ACHN (cell line): ENCODE results near the gene MTSS2.

Source experiments
- DNase-seq: peaks from one replicate; pipeline ENCODE4 v3.0.0-alpha.2; 2015
- in situ Hi-C: cut with HindIII; loops from 2 replicates; pipeline ENCODE4 v1.10.0; 2017; ENCODE audit warnings: low sequenced_read_pairs, low pct_ligation_motif_present, low pct_unique_long_range_greater_than_20kb

The MTSS2 gene

DNA sequence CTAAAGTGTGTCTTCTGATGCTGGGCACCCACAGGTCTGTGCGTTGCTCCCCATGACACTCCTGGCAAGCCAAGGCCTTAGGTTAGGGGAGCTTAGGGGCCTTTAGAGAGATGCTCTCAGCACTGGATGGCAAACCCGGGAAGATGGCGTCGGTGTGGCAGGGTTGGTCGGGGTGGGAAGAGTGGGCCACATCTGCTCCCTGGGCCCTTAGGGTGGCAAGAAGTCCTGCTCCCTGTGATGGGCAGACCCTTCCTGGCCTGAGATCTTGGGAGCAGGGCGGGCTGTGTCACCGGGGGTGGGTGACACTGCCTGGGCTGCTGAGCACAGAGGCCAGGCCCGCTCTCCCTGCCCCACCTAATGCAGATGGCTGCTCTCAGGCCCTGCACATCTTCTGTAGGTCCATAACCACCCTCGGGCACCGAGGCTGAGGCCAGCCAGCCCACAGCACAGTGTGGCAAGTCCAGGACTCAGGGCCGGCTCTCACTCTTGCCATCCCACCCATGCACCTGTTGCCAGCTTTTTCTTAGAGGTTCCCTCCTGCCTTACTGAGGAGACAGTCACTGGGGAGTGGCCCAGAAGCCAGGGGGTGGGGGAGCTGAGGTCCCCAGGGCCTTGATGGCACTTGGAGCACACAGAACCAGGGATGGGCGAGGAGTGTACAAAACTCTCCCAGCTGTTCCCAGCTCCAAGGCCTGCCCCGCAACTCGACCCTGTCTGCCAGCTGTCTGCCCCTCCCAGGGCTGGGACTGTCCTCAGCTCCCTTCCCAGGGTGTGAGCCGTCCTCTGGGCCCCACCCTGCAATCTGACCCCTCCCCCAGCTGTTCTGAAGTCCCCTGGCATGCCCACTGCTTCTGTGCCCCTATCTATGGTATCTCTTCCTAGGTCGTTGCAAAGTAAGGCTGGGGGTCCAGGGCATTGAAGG lies 4.4 kb upstream of the MTSS2 start:
- in situ Hi-C loops: no loop called here
- no peak for DNase-seq

GRCh38 chr16:70689035-70689969 lies 3.4 kb upstream of the MTSS2 start:
- DNase-seq: no peak
- in situ Hi-C loops: no loop called here

DNA sequence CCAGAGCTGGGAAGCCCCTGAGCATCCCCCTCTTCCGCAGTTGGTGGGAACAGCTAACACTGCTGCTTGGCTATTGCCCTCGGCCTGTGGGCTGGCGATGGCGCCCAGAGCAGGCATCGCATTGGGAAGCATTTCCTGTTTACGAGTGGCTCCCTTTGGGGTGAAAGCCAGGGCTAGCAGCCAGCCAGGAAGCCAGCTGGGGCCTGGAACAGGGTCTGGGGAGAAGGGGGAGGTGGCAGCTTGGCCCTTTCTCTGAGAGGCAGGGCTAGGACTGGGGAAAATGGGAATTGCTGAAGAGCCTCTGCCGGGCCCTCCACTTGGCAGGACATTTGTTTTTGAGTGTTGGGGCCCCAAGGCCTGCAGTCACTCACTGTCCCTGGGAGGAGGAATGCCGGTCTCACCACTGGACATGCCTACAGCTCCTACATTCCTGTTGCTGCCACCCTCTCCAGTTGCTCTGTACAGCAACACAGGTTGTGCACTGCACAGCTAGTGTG lies 2.4 kb upstream of the MTSS2 start:
- DNase-seq: no peak
- in situ Hi-C loops: no loop called here

GRCh38 chr16:70687671-70688245 lies 1.9 kb upstream of the MTSS2 start:
- in situ Hi-C loops: no loop called here
- no peak for DNase-seq

DNA sequence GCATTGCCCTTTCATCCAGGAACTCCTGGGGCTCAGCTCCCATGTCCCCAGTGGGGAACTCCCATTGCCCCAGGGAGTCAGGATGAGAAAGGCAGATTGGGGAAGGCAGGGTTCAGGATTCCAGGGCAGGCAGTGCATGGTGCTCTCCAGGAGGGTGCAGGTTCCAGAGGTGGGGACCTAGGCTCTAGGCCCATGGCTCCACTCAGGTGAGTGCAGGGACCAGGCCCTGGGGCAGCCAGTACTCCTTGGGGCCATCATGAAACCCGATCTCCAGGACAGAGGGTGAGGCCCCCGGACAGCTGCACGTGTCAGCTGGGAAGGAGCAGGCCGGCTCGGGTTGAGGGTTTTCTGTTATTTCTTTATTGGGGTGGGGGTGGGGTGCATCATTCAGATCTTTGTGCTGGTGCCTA lies 1.3 kb upstream of the MTSS2 start:
- in situ Hi-C loops: no loop called here
- DNase-seq: no peak

GRCh38 chr16:70686376-70687101 lies 686 bp upstream of the MTSS2 start:
- DNase-seq: no peak
- in situ Hi-C loops: no loop called here

GRCh38 chr16:70685061-70685937 lies 554 bp downstream of the MTSS2 start:
- in situ Hi-C loops: no loop called here
- no peak for DNase-seq

GRCh38 chr16:70684146-70685060 lies 1.4 kb downstream of the MTSS2 start:
- in situ Hi-C loops: no loop called here

GRCh38 chr16:70683146-70683944 lies 2.5 kb downstream of the MTSS2 start:
- no peak for DNase-seq
- in situ Hi-C loops: no loop called here

More at GRCh38 chr16:70684146-70685060, 1.4 kb downstream of the MTSS2 start:
- no peak for DNase-seq

GRCh38 chr16:70682239-70683145 lies 3.4 kb downstream of the MTSS2 start:
- in situ Hi-C loops: no loop called here
- no peak for DNase-seq

DNA sequence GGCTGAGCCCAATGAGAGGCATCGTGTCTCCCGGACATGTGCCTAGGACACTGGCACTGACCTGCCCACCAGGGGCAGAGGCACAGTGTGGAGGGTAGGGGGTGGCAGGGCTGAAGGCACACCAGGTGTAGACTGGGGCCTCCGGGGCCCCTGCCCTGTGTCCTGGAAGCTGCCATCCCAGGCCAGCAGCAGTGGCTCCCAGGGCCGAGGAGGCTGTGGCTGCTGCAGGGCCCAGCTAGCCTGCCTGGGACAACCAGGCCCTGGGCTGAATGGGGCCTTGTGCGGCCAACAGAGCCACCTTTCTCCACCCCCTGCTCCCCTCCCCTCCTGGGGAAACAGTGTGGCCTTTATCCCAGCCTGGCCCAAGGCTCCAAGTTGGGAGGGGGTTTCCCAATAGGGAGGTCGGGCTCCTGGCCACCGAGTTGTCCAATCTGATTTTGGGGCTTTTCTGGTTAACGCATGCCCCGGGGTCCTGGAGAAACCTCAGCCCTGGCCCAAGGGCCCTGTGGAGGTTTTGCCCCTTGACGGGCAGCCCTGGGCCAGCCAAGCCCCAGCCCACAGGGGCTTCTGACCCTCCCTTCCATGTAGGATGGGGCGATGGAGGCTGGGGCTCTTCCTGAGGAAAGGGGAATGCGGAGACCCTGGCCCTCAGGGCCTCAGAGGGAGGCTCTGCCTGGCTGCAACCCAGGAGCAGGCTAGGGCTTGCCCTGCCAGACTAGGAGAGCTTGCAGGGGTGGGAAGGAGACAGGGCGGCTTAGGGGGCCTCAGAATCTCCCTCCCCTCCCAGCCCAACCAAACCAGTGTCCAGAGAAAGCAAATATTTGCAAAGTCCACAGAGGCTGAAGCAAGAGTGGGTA lies 4.2 kb downstream of the MTSS2 start:
- DNase-seq: no peak
- in situ Hi-C loops: no loop called here

GRCh38 chr16:70680495-70681381 lies 5.1 kb downstream of the MTSS2 start:
- in situ Hi-C loops: no loop called here
- no peak for DNase-seq
